K562 (cell line): ENCODE results near the gene ADAM15. TPM values are rescaled to one million over a fixed set of nuclear protein-coding genes. Genes with fewer than 3 reads are reported as not detected.

Experiments used
- BACH1 ChIP-seq: fragments of 200-800 bp; sonication (Bioruptor generic); IDR thresholded peaks from 2 replicates; pipeline ENCODE4 v1.6.1; 2016; ENCODE audit warnings: missing genetic modification characterization, missing compliant biosample characterization
- CBFB ChIP-seq: sonication (generic); formaldehyde crosslinking; IDR thresholded peaks from 2 replicates; pipeline ENCODE4 v1.4.0; 2020; ENCODE audit warnings: mild to moderate bottlenecking, missing genetic modification reagents
- CBX8 ChIP-seq: fragments of 200-600 bp; sonication (generic); IDR thresholded peaks from 2 replicates; pipeline ENCODE4 v1.6.1; 2012; ENCODE audit warnings: borderline replicate concordance, mixed run types, low read depth, mild to moderate bottlenecking, moderate library complexity, mixed read lengths, low read length, control low read depth, inconsistent platforms; ENCODE audit not compliant: poor library complexity, severe bottlenecking; ENCODE audit errors: extremely low read depth
- HMG20A ChIP-seq: fragments of 450-650 bp; formaldehyde crosslinking; conservative IDR thresholded peaks from 2 replicates; pipeline ENCODE4 v1.4.0; 2020; ENCODE audit warnings: mild to moderate bottlenecking, mixed read lengths
- IRF2 ChIP-seq: sonication (generic); formaldehyde crosslinking; IDR thresholded peaks from 2 replicates; pipeline ENCODE4 v1.8.1; 2022; ENCODE audit warnings: mild to moderate bottlenecking, missing genetic modification reagents
- SIN3B ChIP-seq: fragments of 450-650 bp; IDR thresholded peaks from 2 replicates; pipeline ENCODE4 v1.6.1; 2017; ENCODE audit warnings: low read depth, mild to moderate bottlenecking, moderate library complexity
- STAG1 ChIP-seq: sonication (generic); formaldehyde crosslinking; IDR thresholded peaks from 2 replicates; pipeline ENCODE4 v1.5.0; 2020; ENCODE audit warnings: missing genetic modification reagents, borderline replicate concordance
- TSC22D4 ChIP-seq: fragments of 450-650 bp; IDR thresholded peaks from 2 replicates; pipeline ENCODE4 v1.6.1; 2016; ENCODE audit warnings: missing genetic modification characterization, missing biosample characterization, control low read depth
- ZNF133 ChIP-seq: fragments of 250-450 bp; sonication (Bioruptor Pico); IDR thresholded peaks from 2 replicates; pipeline ENCODE4 v1.4.0; 2020; ENCODE audit warnings: mild to moderate bottlenecking
- ZNF224 ChIP-seq: sonication (generic); formaldehyde crosslinking; IDR thresholded peaks from 2 replicates; pipeline ENCODE4 v1.8.0; 2022; ENCODE audit warnings: mild to moderate bottlenecking, missing genetic modification reagents
- polyA plus RNA-seq, 8 experiments: library from polyadenylated mRNA; depleted of rRNA in 4 of 8; stranded (reverse) in 5 of 8; unstranded in 3 of 8; fragments of >200 nt; fragmentation: Nextera tagmentation in 2 of 8; fragmentation: Illumina TruSeq in 1 of 8; extraction: Ambion mirVana in 2 of 8; extraction: Trizol in 1 of 8; gene quantifications; 2 replicates each; pipeline versions ENCODE4 v1.2.1 to v1.2.3, GENCODE V29; 2011 to 2014; ENCODE audit warnings: inconsistent platforms in 1 of 8, missing spikeins in 1 of 8
- total RNA-seq, 7 experiments: library from RNA; depleted of rRNA in 6 of 7; stranded (reverse); fragments of >200 nt in 6 of 7; fragmentation: Illumina TruSeq in 2 of 7; extraction: Trizol in 2 of 7; gene quantifications; 2 replicates each; pipeline versions ENCODE4 v1.2.1 to v1.2.3, GENCODE V29; 2011 to 2021; ENCODE audit warnings: low replicate concordance in 1 of 7
- TF ChIP-seq, protein P1 (sequence below): IDR thresholded peaks from 2 replicates; pipeline ENCODE4 v1.6.1; 2014; ENCODE audit warnings: antibody characterized with exemption
- TF ChIP-seq, protein P2 (sequence below): fragments of 250-450 bp; sonication (Bioruptor Pico); IDR thresholded peaks from 2 replicates; pipeline ENCODE4 v1.8.0; 2022; ENCODE audit warnings: inconsistent platforms
- TF ChIP-seq, protein P3 (sequence below): fragments of 200-600 bp; sonication (generic); IDR thresholded peaks from one replicate; pipeline ENCODE4 v1.6.1; 2012; ENCODE audit warnings: mild to moderate bottlenecking, low read depth, low read length, inconsistent platforms

ADAM15 gene
- total and polyA plus RNA-seq, 9 of the 15 experiments (the other 6 are each of a cell fraction or from before 2014, with no cell fraction given) = 0.69 to 72.3 (median 32.8) TPM

DNA sequence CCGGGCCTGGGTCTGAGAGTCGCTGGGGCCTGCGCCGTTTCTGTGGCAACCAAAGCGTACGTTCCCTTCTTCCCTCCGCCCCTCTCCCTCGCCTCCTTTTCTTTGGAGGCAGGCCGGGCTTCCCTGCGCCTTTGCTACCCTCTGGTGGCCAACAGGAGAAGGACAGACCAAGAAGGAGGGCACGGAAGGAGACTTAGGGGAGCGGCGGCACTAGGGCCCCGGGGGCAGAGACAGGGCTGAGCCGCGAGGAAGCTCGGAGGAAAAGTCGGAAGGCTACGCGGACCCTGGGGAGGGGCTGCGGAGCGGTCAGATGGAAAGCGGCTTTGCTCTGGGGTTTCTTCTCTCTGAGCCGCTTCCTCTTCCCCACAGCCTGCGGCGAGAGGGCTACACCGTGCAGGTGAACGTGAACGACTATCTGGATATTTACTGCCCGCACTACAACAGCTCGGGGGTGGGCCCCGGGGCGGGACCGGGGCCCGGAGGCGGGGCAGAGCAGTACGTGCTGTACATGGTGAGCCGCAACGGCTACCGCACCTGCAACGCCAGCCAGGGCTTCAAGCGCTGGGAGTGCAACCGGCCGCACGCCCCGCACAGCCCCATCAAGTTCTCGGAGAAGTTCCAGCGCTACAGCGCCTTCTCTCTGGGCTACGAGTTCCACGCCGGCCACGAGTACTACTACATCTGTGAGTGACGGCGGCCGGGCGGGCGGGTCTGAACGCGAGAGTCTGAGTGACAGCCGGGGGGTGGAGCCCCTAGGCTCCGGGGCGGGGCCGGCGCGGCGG lies 33.8 kb downstream of the ADAM15 start (continued):
- TF ChIP-seq CBX8 (no peak), CBFB (CRISPR knock-in tag) (peak; percentile 2; the same call in 1 of the 2 replicates), SIN3B (no peak), STAG1 (CRISPR knock-in tag) (peak; percentile 94), ZNF133 (CRISPR knock-in tag) (no peak), BACH1 (tag) (no peak), IRF2 (CRISPR knock-in tag) (no peak), TSC22D4 (tag) (no peak), ZNF224 (no peak), HMG20A (CRISPR knock-in tag) (no peak)
- TF ChIP-seq, protein P1, sequence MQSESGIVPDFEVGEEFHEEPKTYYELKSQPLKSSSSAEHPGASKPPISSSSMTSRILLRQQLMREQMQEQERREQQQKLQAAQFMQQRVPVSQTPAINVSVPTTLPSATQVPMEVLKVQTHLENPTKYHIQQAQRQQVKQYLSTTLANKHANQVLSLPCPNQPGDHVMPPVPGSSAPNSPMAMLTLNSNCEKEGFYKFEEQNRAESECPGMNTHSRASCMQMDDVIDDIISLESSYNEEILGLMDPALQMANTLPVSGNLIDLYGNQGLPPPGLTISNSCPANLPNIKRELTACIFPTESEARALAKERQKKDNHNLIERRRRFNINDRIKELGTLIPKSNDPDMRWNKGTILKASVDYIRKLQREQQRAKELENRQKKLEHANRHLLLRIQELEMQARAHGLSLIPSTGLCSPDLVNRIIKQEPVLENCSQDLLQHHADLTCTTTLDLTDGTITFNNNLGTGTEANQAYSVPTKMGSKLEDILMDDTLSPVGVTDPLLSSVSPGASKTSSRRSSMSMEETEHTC = no peak
- TF ChIP-seq, protein P2, sequence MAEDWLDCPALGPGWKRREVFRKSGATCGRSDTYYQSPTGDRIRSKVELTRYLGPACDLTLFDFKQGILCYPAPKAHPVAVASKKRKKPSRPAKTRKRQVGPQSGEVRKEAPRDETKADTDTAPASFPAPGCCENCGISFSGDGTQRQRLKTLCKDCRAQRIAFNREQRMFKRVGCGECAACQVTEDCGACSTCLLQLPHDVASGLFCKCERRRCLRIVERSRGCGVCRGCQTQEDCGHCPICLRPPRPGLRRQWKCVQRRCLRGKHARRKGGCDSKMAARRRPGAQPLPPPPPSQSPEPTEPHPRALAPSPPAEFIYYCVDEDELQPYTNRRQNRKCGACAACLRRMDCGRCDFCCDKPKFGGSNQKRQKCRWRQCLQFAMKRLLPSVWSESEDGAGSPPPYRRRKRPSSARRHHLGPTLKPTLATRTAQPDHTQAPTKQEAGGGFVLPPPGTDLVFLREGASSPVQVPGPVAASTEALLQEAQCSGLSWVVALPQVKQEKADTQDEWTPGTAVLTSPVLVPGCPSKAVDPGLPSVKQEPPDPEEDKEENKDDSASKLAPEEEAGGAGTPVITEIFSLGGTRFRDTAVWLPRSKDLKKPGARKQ (CRISPR knock-in tag) = no peak
- TF ChIP-seq, protein P3, sequence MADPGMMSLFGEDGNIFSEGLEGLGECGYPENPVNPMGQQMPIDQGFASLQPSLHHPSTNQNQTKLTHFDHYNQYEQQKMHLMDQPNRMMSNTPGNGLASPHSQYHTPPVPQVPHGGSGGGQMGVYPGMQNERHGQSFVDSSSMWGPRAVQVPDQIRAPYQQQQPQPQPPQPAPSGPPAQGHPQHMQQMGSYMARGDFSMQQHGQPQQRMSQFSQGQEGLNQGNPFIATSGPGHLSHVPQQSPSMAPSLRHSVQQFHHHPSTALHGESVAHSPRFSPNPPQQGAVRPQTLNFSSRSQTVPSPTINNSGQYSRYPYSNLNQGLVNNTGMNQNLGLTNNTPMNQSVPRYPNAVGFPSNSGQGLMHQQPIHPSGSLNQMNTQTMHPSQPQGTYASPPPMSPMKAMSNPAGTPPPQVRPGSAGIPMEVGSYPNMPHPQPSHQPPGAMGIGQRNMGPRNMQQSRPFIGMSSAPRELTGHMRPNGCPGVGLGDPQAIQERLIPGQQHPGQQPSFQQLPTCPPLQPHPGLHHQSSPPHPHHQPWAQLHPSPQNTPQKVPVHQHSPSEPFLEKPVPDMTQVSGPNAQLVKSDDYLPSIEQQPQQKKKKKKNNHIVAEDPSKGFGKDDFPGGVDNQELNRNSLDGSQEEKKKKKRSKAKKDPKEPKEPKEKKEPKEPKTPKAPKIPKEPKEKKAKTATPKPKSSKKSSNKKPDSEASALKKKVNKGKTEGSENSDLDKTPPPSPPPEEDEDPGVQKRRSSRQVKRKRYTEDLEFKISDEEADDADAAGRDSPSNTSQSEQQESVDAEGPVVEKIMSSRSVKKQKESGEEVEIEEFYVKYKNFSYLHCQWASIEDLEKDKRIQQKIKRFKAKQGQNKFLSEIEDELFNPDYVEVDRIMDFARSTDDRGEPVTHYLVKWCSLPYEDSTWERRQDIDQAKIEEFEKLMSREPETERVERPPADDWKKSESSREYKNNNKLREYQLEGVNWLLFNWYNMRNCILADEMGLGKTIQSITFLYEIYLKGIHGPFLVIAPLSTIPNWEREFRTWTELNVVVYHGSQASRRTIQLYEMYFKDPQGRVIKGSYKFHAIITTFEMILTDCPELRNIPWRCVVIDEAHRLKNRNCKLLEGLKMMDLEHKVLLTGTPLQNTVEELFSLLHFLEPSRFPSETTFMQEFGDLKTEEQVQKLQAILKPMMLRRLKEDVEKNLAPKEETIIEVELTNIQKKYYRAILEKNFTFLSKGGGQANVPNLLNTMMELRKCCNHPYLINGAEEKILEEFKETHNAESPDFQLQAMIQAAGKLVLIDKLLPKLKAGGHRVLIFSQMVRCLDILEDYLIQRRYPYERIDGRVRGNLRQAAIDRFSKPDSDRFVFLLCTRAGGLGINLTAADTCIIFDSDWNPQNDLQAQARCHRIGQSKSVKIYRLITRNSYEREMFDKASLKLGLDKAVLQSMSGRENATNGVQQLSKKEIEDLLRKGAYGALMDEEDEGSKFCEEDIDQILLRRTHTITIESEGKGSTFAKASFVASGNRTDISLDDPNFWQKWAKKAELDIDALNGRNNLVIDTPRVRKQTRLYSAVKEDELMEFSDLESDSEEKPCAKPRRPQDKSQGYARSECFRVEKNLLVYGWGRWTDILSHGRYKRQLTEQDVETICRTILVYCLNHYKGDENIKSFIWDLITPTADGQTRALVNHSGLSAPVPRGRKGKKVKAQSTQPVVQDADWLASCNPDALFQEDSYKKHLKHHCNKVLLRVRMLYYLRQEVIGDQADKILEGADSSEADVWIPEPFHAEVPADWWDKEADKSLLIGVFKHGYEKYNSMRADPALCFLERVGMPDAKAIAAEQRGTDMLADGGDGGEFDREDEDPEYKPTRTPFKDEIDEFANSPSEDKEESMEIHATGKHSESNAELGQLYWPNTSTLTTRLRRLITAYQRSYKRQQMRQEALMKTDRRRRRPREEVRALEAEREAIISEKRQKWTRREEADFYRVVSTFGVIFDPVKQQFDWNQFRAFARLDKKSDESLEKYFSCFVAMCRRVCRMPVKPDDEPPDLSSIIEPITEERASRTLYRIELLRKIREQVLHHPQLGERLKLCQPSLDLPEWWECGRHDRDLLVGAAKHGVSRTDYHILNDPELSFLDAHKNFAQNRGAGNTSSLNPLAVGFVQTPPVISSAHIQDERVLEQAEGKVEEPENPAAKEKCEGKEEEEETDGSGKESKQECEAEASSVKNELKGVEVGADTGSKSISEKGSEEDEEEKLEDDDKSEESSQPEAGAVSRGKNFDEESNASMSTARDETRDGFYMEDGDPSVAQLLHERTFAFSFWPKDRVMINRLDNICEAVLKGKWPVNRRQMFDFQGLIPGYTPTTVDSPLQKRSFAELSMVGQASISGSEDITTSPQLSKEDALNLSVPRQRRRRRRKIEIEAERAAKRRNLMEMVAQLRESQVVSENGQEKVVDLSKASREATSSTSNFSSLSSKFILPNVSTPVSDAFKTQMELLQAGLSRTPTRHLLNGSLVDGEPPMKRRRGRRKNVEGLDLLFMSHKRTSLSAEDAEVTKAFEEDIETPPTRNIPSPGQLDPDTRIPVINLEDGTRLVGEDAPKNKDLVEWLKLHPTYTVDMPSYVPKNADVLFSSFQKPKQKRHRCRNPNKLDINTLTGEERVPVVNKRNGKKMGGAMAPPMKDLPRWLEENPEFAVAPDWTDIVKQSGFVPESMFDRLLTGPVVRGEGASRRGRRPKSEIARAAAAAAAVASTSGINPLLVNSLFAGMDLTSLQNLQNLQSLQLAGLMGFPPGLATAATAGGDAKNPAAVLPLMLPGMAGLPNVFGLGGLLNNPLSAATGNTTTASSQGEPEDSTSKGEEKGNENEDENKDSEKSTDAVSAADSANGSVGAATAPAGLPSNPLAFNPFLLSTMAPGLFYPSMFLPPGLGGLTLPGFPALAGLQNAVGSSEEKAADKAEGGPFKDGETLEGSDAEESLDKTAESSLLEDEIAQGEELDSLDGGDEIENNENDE = no peak
